ENCODE results near the gene SULT6B1.

Gene SULT6B1

DNA sequence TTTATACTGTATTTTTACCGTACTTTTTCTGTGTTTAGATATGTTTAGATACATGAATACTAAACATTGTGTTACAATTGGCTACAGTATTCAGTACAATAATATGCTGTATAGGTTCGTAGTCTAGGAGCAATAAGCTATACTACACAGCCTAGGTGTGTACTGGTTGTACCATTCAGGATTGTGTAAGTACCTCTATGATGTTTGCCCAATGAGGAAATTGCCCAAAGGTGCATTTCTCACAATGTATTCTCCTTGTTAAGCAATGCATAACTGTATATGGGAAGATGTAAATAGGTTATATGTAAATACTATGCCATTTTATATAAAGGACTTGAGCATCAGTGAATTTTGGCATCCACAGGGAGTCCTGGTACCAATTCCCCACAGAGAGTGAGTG lies 42.4 kb downstream of the SULT6B1 start:
- DNase-seq, result no peak

DNA sequence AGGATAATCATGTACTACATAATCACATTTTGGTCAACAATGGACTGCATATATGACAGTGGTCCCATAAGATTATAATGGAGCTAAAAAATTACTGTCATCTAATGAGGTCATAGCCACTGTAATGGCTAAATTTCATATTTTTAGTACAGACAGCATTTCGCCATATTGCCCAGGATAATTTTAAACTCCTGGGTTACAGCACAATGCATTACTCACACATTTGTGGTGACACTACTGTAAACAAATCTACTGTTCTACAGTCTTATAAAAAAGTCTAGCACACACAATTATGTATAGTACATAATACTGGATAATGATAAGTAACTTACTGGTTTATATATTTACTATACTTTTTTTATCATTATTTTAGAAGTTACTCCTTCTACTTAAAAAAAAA lies 44.5 kb downstream of the SULT6B1 start:
- DNase-seq, result peak; percentile 22

DNA sequence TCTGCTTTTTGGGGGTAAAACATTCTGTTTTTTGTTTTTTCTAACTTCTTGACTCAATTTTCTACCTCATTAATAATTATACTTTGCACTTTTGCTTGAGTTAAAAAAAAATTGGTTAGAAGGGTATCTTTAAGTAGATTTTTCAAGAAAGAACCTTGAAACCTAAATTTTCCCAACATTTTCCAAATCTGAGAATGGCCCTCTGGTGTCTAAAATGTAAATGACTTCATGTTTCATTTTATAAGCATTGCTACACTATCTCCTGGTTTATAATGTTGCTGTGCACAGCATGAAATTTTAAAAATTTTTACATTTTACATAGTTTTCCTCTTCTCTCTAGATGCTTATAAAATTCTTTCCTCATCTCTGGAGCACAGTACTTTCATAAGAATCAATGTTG lies 45.9 kb downstream of the SULT6B1 start:
- DNase-seq, result no peak

DNA sequence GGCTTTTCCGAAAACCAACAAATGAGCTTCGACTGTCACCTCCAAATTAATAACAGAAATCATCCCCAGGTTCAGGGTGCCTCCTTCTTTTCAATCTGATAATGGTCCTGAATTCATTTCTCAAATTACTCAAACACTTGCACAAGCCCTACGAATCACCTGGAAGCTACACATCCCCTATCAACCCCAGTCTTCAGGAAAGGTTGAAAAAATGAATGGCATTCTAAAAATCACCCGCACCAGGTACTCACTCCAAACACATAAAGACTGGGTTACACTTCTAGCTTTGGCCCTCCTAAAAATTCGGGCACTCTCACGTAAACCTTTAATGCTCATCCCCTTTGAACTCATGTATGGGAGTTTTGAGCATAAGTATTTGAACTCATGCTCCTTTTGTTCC lies 55.6 kb downstream of the SULT6B1 start:
- DNase-seq, result no peak

DNA sequence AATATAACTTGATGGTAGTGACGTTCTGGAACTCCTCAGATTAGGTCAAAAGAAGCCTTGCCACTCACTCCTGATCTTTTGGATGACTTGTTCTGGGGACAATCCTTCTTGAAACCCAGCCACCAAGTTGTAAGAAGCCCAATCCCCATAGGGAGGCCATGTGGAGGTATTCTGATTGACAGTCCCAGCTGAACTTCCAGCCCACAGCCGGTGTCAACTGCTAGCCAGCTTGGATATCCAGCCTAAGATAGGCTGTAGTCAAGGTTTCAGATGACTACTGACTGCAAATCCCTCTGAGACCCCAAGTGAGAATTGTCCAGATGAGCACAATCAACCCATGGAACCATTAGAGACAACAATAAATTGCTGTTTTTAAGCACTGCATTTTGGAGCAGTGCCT lies 63.1 kb downstream of the SULT6B1 start:
- no peak for DNase-seq

DNA sequence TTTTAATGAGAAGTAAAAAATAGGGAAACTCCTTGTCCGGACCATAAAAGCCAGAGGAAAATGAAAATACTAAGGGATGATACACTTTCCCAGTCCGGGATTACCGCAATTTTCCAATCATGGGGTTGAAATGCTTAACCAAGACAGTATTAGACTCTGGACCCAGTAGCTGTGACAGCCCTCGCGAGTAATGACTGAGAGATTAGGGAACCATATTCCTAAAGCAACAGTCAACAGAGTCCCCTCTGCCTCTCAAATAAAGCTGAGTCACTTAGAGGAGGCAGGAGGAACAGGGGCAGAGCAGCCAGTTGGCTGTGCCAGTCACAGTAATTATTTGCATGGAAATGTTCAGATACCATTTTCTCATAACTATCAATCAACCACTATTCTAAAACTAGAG lies 69.3 kb downstream of the SULT6B1 start:
- no peak for DNase-seq
